Peyer's patch (tissue), 4 donors: ENCODE data around the gene PNPLA1. TPM values are rescaled to one million over a fixed set of nuclear protein-coding genes. Genes with fewer than 3 reads are reported as not detected.
A peak's percentile ranks its signal among the peaks of the same experiment; 100 is the strongest.

Source experiments
- DNase-seq, 3 donors: peaks; one replicate each; pipeline ENCODE4 v3.0.0-alpha.2; 2017 to 2019
- H3K27ac ChIP-seq, 4 donors: fragments of 200-600 bp; sonication (generic); one replicate each; pipeline ENCODE4 v1.5.1; 2016 to 2019
- H3K27me3 ChIP-seq, 2 donors: fragments of 200-600 bp; sonication (generic); one replicate each; pipeline ENCODE4 v1.5.1; 2019
- H3K36me3 ChIP-seq, 3 donors: fragments of 200-600 bp; sonication (generic); one replicate each; pipeline ENCODE4 v1.5.1; 2016 to 2019
- H3K4me1 ChIP-seq, 4 donors: fragments of 200-600 bp; sonication (generic); one replicate each; pipeline ENCODE4 v1.5.1; 2016 to 2019
- H3K4me3 ChIP-seq, 4 donors: fragments of 200-600 bp; sonication (generic); 1 replicate in 3 of 4; 2 replicates in 1 of 4; pipeline ENCODE4 v1.5.1; 2016 to 2019; ENCODE audit warnings: mild to moderate bottlenecking in 1 of 4
- H3K9me3 ChIP-seq, 4 donors: fragments of 200-600 bp; sonication (generic); one replicate each; pipeline ENCODE4 v1.5.1; 2016 to 2019; ENCODE audit warnings: mild to moderate bottlenecking in 1 of 4
- CTCF ChIP-seq, 6 experiments: fragments of 450-650 bp in 4 of 6; fragments of 200-600 bp in 2 of 6; sonication (generic) in 1 of 6; IDR thresholded peaks; one replicate each; pipeline ENCODE4 v1.5.1; 2017 to 2019; ENCODE audit warnings: antibody characterized with exemption in 6 of 6, mild to moderate bottlenecking in 3 of 6, moderate library complexity in 1 of 6
- POLR2A ChIP-seq, 2 donors: fragments of 450-650 bp; IDR thresholded peaks; one replicate each; pipeline ENCODE4 v1.5.1; 2017; ENCODE audit warnings: antibody characterized with exemption in 2 of 2, mild to moderate bottlenecking in 2 of 2, moderate library complexity in 2 of 2
- total RNA-seq, 4 donors: library from RNA; depleted of rRNA; stranded (reverse); fragments of >200 nt; gene quantifications; one replicate each; pipeline ENCODE4 v1.1.0, GENCODE V29; 2016

PNPLA1 gene
- total RNA-seq, 4 donors from 2014 or later: 1.3 to 4.0 (median 3.0) TPM; not detected in 1

GRCh38 chr6:36312854-36313648, 43.2 kb downstream of the PNPLA1 start:
- no peaks in the 10 kb centered on the region for H3K27me3 ChIP-seq
- H3K36me3 ChIP-seq: peaks cover 0 to 8% (median 0%) of the 10 kb centered on the region in 3 donors
- no peak overlapping the region for H3K4me3 ChIP-seq
- no peak overlapping the region for H3K27ac ChIP-seq
- DNase-seq: peak; percentile 23 to 53 (median 31)
- H3K9me3 ChIP-seq: no peaks in the 10 kb centered on the region
- TF ChIP-seq POLR2A (IDR thresholded peaks at IDR 0.05) (no peak), CTCF (IDR thresholded peaks at IDR 0.05) (no peak)
- peaks cover 0 to 4% (median 0%) of the 10 kb centered on the region in 4 donors for H3K4me1 ChIP-seq

DNA sequence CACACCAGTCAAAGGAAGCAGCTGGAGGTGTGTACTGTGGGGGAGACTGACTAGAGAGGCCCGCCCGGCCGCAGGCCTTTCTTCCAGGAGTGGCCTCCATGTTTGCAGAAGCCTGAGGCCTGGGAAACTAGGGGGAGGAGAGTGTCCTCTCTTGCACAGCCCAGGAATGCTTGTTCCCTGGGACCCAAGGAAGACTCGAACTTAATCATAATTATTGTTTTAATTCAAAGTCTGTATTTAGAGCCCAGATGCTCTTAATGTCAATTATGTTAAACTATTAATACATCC, 43.7 kb downstream of the PNPLA1 start:
- Histone ChIP-seq H3K9me3 (no peaks in the 10 kb centered on the region), H3K27ac (no peak overlapping the region), H3K4me1 (peaks cover 0 to 4% (median 0%) of the 10 kb centered on the region in 4 donors), H3K4me3 (no peak overlapping the region), H3K27me3 (no peaks in the 10 kb centered on the region), H3K36me3 (peaks cover 0 to 8% (median 0%) of the 10 kb centered on the region in 3 donors)
- TF ChIP-seq POLR2A (IDR thresholded peaks at IDR 0.05) (no peak), CTCF (IDR thresholded peaks at IDR 0.05) (no peak)
- no peak for DNase-seq

GRCh38 chr6:36314221-36315014, 44.6 kb downstream of the PNPLA1 start:
- peak in 1 of 3 donors; percentile 21 for DNase-seq
- H3K9me3 ChIP-seq: no peaks in the 10 kb centered on the region

DNA sequence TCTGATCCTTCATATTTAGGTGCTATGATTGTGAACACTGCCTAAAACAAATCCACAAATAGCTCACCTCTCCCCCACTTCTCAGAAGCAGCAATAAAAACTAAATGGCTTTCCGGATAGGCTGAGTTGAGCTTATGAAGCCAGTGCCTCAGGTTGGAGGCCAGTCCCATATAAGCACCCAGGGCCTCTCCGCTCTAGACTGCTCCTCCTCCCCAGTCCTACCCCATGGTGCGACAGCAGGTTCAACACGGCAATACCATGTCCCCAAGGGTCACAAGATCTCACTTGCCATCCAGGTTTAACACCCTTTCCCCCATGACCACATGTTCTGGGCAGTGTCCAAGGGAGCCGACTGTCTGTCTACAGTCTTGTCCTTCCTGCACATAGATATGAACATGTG, 46.1 kb downstream of the PNPLA1 start:
- Histone ChIP-seq H3K4me3 (no peak overlapping the region), H3K36me3 (peaks cover 0 to 8% (median 0%) of the 10 kb centered on the region in 3 donors), H3K4me1 (peaks cover 0 to 5% (median 2%) of the 10 kb centered on the region in 4 donors), H3K27ac (no peak overlapping the region), H3K9me3 (no peaks in the 10 kb centered on the region), H3K27me3 (no peaks in the 10 kb centered on the region)
- no peak for TF ChIP-seq CTCF (IDR thresholded peaks at IDR 0.05)
- TF ChIP-seq POLR2A (IDR thresholded peaks at IDR 0.05): no peak
- peak in 1 of 3 donors; percentile 34 for DNase-seq

More at GRCh38 chr6:36314221-36315014, 44.6 kb downstream of the PNPLA1 start:
- Histone ChIP-seq H3K27ac (no peak overlapping the region), H3K27me3 (no peaks in the 10 kb centered on the region), H3K4me3 (no peak overlapping the region), H3K4me1 (peaks cover 0 to 4% (median 2%) of the 10 kb centered on the region in 4 donors), H3K36me3 (peaks cover 0 to 8% (median 0%) of the 10 kb centered on the region in 3 donors)
- no peak for TF ChIP-seq POLR2A (IDR thresholded peaks at IDR 0.05)
- TF ChIP-seq CTCF (IDR thresholded peaks at IDR 0.05): no peak

DNA sequence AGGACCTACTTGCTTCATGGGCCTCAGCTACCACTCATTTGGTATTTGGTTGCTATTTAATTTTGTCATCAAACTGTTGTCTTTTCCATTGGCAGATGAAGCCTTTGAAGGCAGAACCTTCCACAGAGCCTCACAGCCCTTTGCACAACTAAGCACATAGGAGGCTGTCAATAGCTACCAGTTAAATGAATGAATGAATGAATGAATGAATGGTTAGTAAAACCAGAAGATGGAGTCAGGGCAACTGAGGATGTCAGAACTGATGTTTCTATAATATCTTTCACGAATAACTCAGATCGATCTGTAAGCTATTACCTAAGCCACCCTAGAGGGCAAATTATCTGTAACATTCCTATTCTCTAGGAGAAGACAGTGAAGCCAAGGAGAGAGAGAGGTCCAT, 47.8 kb downstream of the PNPLA1 start:
- no peaks in the 10 kb centered on the region for H3K9me3 ChIP-seq
- H3K4me1 ChIP-seq: peaks cover 0 to 5% (median 2%) of the 10 kb centered on the region in 4 donors
- H3K27ac ChIP-seq: no peak overlapping the region
- no peaks in the 10 kb centered on the region for H3K27me3 ChIP-seq
- H3K4me3 ChIP-seq: no peak overlapping the region
- TF ChIP-seq POLR2A (IDR thresholded peaks at IDR 0.05): no peak
- no peak for TF ChIP-seq CTCF (IDR thresholded peaks at IDR 0.05)
- DNase-seq: no peak
- peaks cover 0 to 16% (median 0%) of the 10 kb centered on the region in 3 donors for H3K36me3 ChIP-seq
